ENCODE measurements around the gene TLR9. TPM values are rescaled to one million over a fixed set of nuclear protein-coding genes. Genes with fewer than 3 reads are reported as not detected.

The TLR9 gene
- total RNA-seq, 1 donor from 2014 or later = not detected

DNA sequence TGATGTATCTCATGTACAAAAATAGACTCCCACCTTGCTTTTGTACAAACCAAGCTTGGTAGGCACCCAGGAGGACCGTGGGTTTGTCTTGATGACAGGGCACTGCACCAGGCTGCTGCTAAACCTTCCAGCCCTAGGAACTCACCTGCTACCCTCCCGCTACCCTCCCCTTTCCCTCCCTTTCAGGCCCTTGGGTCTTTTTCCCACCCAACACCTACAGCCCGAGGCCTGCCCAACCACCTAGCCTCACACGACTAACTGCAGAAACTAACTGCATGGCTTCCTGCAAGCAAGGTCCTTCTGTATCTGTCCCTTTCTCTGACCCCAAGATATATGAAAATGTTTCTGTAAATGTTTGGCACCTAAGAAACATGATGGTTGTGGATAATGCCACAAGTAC lies 31.2 kb upstream of the TLR9 start:
- H3K4me3 ChIP-seq (ENCODE audit: low read depth, low read length) = no peak overlapping the region
- no peaks in the 10 kb centered on the region for H3K27me3 ChIP-seq (ENCODE audit: control insufficient read depth, insufficient read depth, low read length)
- TF ChIP-seq, protein P1, sequence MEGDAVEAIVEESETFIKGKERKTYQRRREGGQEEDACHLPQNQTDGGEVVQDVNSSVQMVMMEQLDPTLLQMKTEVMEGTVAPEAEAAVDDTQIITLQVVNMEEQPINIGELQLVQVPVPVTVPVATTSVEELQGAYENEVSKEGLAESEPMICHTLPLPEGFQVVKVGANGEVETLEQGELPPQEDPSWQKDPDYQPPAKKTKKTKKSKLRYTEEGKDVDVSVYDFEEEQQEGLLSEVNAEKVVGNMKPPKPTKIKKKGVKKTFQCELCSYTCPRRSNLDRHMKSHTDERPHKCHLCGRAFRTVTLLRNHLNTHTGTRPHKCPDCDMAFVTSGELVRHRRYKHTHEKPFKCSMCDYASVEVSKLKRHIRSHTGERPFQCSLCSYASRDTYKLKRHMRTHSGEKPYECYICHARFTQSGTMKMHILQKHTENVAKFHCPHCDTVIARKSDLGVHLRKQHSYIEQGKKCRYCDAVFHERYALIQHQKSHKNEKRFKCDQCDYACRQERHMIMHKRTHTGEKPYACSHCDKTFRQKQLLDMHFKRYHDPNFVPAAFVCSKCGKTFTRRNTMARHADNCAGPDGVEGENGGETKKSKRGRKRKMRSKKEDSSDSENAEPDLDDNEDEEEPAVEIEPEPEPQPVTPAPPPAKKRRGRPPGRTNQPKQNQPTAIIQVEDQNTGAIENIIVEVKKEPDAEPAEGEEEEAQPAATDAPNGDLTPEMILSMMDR (IDR thresholded peaks at IDR 0.05; ENCODE audit: insufficient read depth, low read length, severe bottlenecking) = no peak
- DNase-seq (ENCODE audit: low read depth) (no peak), FAIRE-seq (no peak)
- H3K36me3 ChIP-seq (ENCODE audit: control insufficient read depth, insufficient read depth, low read length) = peaks cover 24% of the 10 kb centered on the region

DNA sequence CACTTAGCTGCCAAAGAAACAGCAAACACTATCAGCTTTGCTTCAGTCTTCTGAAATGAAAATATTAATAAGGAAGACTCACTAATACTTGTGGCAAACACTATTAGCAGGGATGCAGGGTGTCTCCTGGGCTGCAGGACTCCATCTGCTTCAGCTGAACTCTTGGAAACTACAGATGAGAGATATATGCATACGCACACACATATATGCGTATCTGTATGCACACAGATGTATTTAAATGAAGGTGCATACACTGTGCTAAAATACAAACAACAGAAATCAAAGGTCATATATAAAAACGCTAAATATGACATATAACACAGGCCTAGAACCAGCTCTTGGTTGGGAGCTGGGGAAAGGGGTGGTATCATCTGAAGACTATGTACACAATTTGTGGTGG lies 30.7 kb upstream of the TLR9 start:
- FAIRE-seq (no peak), DNase-seq (ENCODE audit: low read depth) (no peak)
- H3K36me3 ChIP-seq (ENCODE audit: control insufficient read depth, insufficient read depth, low read length) = peaks cover 24% of the 10 kb centered on the region
- H3K4me3 ChIP-seq (ENCODE audit: low read depth, low read length) = no peak overlapping the region
- no peaks in the 10 kb centered on the region for H3K27me3 ChIP-seq (ENCODE audit: control insufficient read depth, insufficient read depth, low read length)
- TF ChIP-seq, protein P1 (IDR thresholded peaks at IDR 0.05; ENCODE audit: insufficient read depth, low read length, severe bottlenecking) = no peak

DNA sequence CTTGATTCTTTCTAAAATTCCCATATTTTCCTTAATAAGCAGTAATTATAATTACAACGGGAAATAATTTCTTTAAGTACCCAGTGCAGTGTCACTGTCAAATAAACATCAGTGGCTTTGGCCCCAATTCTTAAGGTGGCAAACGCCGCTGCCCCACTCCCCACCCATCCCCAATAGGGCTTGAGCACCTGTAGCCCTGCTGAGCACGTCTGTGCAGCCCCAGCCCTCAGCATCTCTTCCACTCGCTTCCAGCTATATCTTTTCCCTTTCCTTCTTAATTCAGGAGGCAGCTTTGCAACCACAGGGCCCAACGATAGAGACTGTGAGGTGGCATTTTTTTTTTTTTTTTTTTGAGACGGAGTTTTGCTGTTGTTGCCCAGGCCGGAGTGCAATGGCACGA lies 29.2 kb upstream of the TLR9 start:
- FAIRE-seq (no peak), DNase-seq (ENCODE audit: low read depth) (no peak)
- no peaks in the 10 kb centered on the region for H3K27me3 ChIP-seq (ENCODE audit: control insufficient read depth, insufficient read depth, low read length)
- no peak overlapping the region for H3K4me3 ChIP-seq (ENCODE audit: low read depth, low read length)
- peaks cover 20% of the 10 kb centered on the region for H3K36me3 ChIP-seq (ENCODE audit: control insufficient read depth, insufficient read depth, low read length)
- TF ChIP-seq, protein P1 (IDR thresholded peaks at IDR 0.05; ENCODE audit: insufficient read depth, low read length, severe bottlenecking) = no peak

DNA sequence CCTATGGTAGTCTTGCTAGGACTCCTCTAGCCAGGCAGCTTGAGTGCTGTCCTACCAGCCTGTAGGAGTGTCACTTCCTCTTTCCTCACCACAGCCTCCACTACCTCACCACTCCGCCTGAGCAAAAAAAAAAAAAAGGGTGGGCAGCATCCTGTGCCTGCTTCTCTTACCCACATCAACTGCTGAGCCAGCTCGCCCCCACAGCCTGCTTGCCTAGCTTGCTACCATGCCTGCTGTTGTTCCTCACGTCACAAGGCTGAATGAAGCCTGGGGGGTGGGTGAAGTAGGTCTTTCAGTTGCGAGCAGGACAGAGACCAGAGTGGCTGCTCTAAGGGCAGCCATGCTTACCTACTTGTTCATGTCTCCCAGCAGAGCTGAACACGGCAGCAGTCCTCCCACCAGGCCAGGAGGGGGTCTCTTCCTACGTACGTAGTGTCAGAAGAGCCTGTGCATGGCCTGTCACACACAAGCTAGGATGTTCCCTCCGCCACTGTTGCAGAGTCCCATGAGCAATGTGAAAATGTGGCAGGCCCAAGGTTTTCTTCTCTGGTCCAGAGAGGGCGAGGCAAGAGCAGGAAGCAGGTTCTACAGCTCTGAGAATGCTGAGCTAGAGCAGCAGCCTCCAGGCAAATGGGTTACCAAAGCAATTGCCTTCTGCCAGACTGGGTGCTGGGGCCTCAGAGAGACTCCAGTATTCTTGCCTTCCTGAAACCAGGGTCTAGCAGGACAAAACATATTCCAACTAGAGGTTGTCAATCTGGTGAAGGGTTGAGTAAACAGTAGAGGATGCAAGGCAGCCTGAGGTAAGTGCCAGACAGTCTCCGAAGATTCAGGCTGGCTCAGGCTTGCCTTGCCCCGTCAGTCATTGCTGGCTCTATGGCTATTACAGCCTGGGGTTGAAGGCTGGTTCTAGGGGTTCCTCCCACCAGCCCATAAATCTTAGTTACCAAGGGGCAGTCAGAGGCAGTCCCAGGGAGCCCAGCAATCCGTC lies 28.2 kb upstream of the TLR9 start:
- H3K27me3 ChIP-seq (ENCODE audit: control insufficient read depth, insufficient read depth, low read length) = no peaks in the 10 kb centered on the region
- H3K4me3 ChIP-seq (ENCODE audit: low read depth, low read length) = no peak overlapping the region
- FAIRE-seq = no peak
- peaks cover 17% of the 10 kb centered on the region for H3K36me3 ChIP-seq (ENCODE audit: control insufficient read depth, insufficient read depth, low read length)
- peak; percentile 80 for DNase-seq (ENCODE audit: low read depth)
- TF ChIP-seq, protein P1 (IDR thresholded peaks at IDR 0.05; ENCODE audit: insufficient read depth, low read length, severe bottlenecking) = no peak

DNA sequence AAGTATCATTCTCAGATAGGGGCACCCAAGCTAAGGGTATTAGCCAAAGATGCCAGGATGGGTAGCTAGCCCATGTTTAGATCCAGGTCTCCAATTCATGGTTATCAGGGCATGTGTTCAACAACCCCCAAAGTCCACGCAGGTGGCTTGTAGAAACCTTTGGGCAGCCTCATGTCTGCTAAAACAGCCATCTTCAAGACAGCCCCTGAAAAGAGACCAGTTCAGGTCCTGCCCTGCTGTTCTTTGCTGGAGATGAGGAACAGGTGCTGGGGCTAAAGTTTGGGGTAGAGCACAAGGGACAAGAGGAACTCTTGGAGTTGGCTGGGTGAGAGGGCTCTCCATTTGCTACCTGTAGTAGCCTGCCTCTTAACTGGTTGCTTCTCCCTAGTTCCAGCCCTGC lies 24.7 kb upstream of the TLR9 start:
- TF ChIP-seq, protein P1 (IDR thresholded peaks at IDR 0.05; ENCODE audit: insufficient read depth, low read length, severe bottlenecking) = no peak
- no peak for DNase-seq (ENCODE audit: low read depth)
- Histone ChIP-seq H3K36me3 (ENCODE audit: control insufficient read depth, insufficient read depth, low read length) (no peaks in the 10 kb centered on the region), H3K27me3 (ENCODE audit: control insufficient read depth, insufficient read depth, low read length) (no peaks in the 10 kb centered on the region), H3K4me3 (ENCODE audit: low read depth, low read length) (no peak overlapping the region)
- no peak for FAIRE-seq

Measured in bronchial epithelial cell (primary cell).